Measurements from ENCODE around the gene KDM4F.

DNA sequence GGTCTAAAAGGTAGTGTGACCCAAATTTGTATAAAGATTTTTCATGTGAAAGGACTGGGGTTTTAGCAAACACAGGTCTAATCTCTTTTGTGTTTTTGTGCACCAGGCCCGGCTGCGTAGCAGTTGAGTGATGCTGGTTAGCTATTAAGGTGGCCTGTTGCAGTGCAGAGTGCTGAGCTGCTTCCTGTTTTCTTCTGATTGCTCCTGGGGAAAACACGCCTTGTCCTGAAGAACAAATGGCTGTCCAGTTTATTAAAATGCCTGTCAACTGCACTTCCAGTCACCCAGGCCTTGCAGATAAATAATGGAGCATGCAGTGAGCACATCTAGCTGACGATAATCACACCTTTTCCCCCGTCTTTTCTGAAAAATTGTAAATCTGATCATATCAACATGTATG is 19.3 kb downstream of the KDM4F start:
- TF ChIP-seq, protein P1, sequence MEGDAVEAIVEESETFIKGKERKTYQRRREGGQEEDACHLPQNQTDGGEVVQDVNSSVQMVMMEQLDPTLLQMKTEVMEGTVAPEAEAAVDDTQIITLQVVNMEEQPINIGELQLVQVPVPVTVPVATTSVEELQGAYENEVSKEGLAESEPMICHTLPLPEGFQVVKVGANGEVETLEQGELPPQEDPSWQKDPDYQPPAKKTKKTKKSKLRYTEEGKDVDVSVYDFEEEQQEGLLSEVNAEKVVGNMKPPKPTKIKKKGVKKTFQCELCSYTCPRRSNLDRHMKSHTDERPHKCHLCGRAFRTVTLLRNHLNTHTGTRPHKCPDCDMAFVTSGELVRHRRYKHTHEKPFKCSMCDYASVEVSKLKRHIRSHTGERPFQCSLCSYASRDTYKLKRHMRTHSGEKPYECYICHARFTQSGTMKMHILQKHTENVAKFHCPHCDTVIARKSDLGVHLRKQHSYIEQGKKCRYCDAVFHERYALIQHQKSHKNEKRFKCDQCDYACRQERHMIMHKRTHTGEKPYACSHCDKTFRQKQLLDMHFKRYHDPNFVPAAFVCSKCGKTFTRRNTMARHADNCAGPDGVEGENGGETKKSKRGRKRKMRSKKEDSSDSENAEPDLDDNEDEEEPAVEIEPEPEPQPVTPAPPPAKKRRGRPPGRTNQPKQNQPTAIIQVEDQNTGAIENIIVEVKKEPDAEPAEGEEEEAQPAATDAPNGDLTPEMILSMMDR (IDR thresholded peaks at IDR 0.05): no peak
- TF ChIP-seq, protein P2, sequence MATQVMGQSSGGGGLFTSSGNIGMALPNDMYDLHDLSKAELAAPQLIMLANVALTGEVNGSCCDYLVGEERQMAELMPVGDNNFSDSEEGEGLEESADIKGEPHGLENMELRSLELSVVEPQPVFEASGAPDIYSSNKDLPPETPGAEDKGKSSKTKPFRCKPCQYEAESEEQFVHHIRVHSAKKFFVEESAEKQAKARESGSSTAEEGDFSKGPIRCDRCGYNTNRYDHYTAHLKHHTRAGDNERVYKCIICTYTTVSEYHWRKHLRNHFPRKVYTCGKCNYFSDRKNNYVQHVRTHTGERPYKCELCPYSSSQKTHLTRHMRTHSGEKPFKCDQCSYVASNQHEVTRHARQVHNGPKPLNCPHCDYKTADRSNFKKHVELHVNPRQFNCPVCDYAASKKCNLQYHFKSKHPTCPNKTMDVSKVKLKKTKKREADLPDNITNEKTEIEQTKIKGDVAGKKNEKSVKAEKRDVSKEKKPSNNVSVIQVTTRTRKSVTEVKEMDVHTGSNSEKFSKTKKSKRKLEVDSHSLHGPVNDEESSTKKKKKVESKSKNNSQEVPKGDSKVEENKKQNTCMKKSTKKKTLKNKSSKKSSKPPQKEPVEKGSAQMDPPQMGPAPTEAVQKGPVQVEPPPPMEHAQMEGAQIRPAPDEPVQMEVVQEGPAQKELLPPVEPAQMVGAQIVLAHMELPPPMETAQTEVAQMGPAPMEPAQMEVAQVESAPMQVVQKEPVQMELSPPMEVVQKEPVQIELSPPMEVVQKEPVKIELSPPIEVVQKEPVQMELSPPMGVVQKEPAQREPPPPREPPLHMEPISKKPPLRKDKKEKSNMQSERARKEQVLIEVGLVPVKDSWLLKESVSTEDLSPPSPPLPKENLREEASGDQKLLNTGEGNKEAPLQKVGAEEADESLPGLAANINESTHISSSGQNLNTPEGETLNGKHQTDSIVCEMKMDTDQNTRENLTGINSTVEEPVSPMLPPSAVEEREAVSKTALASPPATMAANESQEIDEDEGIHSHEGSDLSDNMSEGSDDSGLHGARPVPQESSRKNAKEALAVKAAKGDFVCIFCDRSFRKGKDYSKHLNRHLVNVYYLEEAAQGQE (IDR thresholded peaks at IDR 0.05): no peak
- peak; percentile 29; the same call in 1 of the 2 replicates for TF ChIP-seq POLR2A (IDR thresholded peaks at IDR 0.05; ENCODE audit: low read length)
- TF ChIP-seq MAZ (IDR thresholded peaks at IDR 0.05; ENCODE audit: borderline replicate concordance, low read depth, low read length): no peak
- TF ChIP-seq HDAC2 (IDR thresholded peaks at IDR 0.05): no peak
- no peak for TF ChIP-seq NR3C1 (IDR thresholded peaks at IDR 0.05)

All from A549 (cell line).